ENCODE results near the gene TFAM.

GRCh38 chr10:58384999-58385783 lies at the start of gene TFAM:
- TF ChIP-seq, protein P1, sequence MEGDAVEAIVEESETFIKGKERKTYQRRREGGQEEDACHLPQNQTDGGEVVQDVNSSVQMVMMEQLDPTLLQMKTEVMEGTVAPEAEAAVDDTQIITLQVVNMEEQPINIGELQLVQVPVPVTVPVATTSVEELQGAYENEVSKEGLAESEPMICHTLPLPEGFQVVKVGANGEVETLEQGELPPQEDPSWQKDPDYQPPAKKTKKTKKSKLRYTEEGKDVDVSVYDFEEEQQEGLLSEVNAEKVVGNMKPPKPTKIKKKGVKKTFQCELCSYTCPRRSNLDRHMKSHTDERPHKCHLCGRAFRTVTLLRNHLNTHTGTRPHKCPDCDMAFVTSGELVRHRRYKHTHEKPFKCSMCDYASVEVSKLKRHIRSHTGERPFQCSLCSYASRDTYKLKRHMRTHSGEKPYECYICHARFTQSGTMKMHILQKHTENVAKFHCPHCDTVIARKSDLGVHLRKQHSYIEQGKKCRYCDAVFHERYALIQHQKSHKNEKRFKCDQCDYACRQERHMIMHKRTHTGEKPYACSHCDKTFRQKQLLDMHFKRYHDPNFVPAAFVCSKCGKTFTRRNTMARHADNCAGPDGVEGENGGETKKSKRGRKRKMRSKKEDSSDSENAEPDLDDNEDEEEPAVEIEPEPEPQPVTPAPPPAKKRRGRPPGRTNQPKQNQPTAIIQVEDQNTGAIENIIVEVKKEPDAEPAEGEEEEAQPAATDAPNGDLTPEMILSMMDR (IDR thresholded peaks at IDR 0.05) = peak in 2 of 3 experiments; percentile 23 to 40
- TF ChIP-seq POLR2A (IDR thresholded peaks at IDR 0.05) = no peak
